ENCODE data around the gene PALS2. TPM values are rescaled to one million over a fixed set of nuclear protein-coding genes. Genes with fewer than 3 reads are reported as not detected.

Gene PALS2
- total RNA-seq, 1 experiment from 2014 or later = 44.6 TPM

DNA sequence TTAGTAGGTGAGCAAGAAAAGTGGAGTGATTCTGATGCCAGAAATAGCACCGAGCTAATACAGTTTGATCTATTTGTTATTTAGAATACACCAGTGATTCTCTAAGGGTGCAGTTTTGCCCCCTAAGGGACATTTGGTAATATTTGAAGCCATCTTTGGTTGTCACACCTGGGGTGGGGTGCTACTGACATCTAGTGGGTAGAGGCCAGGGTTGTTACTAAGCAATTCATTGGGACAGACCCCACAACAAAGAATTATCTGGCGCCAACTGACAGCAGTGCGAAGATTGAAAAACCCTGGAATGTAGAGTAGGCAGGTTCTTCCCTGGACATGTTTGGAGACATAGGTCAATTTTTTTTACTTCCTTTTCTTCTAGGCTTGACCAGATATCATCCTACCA lies 14.6 kb downstream of the PALS2 start:
- ATAC-seq (peak; percentile 85), DNase-seq (ENCODE audit: low read depth, low spot score) (no peak)
- RAD21 ChIA-PET (ENCODE audit: low non-redundant PET in 1 of 2, low total read pairs in 2 of 2, uncharacterized antibody in 2 of 2, unreplicated experiment in 2 of 2) = no interaction called here
- Histone ChIP-seq H3K9me2 (ENCODE audit: insufficient read depth) (no peaks in the 10 kb centered on the region), H3K27me3 (ENCODE audit: insufficient read depth, low read length) (no peaks in the 10 kb centered on the region), H3K4me2 (ENCODE audit: low read length) (no peak overlapping the region), H3K9ac (ENCODE audit: low read length) (no peak overlapping the region), H3K79me2 (ENCODE audit: insufficient read depth, low read length) (peaks cover 82% of the 10 kb centered on the region), H2AFZ (ENCODE audit: low read depth, low read length, poor library complexity, severe bottlenecking) (no peak overlapping the region), H3K36me3 (ENCODE audit: control insufficient read depth in 1 of 2, insufficient read depth in 2 of 2, low read length in 2 of 2) (no peaks in the 10 kb centered on the region), H3K27ac (ENCODE audit: low read depth, low read length) (no peak overlapping the region), H3K4me3 (replicated peaks in 1 of 2; ENCODE audit: low read depth in 1 of 2, low read length in 2 of 2) (no peak overlapping the region), H3K9me3 (ENCODE audit: control insufficient read depth in 1 of 2, insufficient read depth in 1 of 2, low read depth in 1 of 2, low read length in 2 of 2) (no peaks in the 10 kb centered on the region), H3K4me1 (ENCODE audit: control insufficient read depth in 1 of 2, insufficient read depth in 2 of 2, low read length in 2 of 2) (no peaks in the 10 kb centered on the region), H4K20me1 (ENCODE audit: insufficient read depth) (no peaks in the 10 kb centered on the region; the same call in 1 of the 2 replicates)
- POLR2A ChIA-PET = no interaction called here
- CTCF ChIA-PET = interaction anchor here (0.8 to 2.0 kb wide), 2 partner anchors 12 to 193 kb away, joined by 3 to 4 read pairs; no protein-coding TSS in a partner anchor
- no TSS peak for BruUV-seq (replicated peaks)
- intact Hi-C loops (cut with micrococcal nuclease) = loop anchor here (1.0 to 10.0 kb wide), 4 partner anchors 186 to 1016 kb away; no protein-coding TSS in a partner anchor
- TF ChIP-seq SIN3A (IDR thresholded peaks at IDR 0.05; ENCODE audit: low read depth) (no peak), ZNF274 (IDR thresholded peaks at IDR 0.05; ENCODE audit: low read depth, low read length) (no peak), SP1 (IDR thresholded peaks at IDR 0.05; ENCODE audit: low read depth) (no peak), ELF1 (IDR thresholded peaks at IDR 0.05; ENCODE audit: borderline replicate concordance, low read depth) (no peak), JUND (IDR thresholded peaks at IDR 0.05) (no peak), TCF7L2 (IDR thresholded peaks at IDR 0.05; ENCODE audit: borderline replicate concordance, extremely low read depth, insufficient read depth, insufficient read length) (no peak), SRF (IDR thresholded peaks at IDR 0.05; ENCODE audit: low read depth) (no peak), EGR1 (IDR thresholded peaks at IDR 0.05; ENCODE audit: low read depth) (no peak), FOSL1 (IDR thresholded peaks at IDR 0.05; ENCODE audit: low read depth) (no peak), POLR2AphosphoS5 (IDR thresholded peaks at IDR 0.05; ENCODE audit: low read depth, low read length) (no peak), ZFX (IDR thresholded peaks at IDR 0.05) (no peak), EZH2phosphoT487 (IDR thresholded peaks at IDR 0.05; ENCODE audit: borderline replicate concordance) (no peak), YY1 (IDR thresholded peaks at IDR 0.05; ENCODE audit: extremely low read depth, insufficient replicate concordance, low read depth, low read length) (peak; percentile 51), RAD21 (IDR thresholded peaks at IDR 0.05; ENCODE audit: low read depth) (peak; percentile 72), POLR2A (IDR thresholded peaks at IDR 0.05; ENCODE audit: borderline replicate concordance, extremely low read depth, insufficient read depth, insufficient read length) (no peak), CEBPB (IDR thresholded peaks at IDR 0.05; ENCODE audit: low read depth) (no peak), CBX3 (IDR thresholded peaks at IDR 0.05; ENCODE audit: low read depth) (0 out of 2 replicates have a peak, but pooled peaks have one; percentile 14), EZH2 (IDR thresholded peaks at IDR 0.05) (no peak)
- TF ChIP-seq, protein P1, sequence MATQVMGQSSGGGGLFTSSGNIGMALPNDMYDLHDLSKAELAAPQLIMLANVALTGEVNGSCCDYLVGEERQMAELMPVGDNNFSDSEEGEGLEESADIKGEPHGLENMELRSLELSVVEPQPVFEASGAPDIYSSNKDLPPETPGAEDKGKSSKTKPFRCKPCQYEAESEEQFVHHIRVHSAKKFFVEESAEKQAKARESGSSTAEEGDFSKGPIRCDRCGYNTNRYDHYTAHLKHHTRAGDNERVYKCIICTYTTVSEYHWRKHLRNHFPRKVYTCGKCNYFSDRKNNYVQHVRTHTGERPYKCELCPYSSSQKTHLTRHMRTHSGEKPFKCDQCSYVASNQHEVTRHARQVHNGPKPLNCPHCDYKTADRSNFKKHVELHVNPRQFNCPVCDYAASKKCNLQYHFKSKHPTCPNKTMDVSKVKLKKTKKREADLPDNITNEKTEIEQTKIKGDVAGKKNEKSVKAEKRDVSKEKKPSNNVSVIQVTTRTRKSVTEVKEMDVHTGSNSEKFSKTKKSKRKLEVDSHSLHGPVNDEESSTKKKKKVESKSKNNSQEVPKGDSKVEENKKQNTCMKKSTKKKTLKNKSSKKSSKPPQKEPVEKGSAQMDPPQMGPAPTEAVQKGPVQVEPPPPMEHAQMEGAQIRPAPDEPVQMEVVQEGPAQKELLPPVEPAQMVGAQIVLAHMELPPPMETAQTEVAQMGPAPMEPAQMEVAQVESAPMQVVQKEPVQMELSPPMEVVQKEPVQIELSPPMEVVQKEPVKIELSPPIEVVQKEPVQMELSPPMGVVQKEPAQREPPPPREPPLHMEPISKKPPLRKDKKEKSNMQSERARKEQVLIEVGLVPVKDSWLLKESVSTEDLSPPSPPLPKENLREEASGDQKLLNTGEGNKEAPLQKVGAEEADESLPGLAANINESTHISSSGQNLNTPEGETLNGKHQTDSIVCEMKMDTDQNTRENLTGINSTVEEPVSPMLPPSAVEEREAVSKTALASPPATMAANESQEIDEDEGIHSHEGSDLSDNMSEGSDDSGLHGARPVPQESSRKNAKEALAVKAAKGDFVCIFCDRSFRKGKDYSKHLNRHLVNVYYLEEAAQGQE (IDR thresholded peaks at IDR 0.05; ENCODE audit: low read depth) = no peak
- TF ChIP-seq, protein P2, sequence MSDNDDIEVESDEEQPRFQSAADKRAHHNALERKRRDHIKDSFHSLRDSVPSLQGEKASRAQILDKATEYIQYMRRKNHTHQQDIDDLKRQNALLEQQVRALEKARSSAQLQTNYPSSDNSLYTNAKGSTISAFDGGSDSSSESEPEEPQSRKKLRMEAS (IDR thresholded peaks at IDR 0.05) = no peak
- TF ChIP-seq, protein P3, sequence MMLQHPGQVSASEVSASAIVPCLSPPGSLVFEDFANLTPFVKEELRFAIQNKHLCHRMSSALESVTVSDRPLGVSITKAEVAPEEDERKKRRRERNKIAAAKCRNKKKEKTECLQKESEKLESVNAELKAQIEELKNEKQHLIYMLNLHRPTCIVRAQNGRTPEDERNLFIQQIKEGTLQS (IDR thresholded peaks at IDR 0.05) = no peak
- TF ChIP-seq, protein P4, sequence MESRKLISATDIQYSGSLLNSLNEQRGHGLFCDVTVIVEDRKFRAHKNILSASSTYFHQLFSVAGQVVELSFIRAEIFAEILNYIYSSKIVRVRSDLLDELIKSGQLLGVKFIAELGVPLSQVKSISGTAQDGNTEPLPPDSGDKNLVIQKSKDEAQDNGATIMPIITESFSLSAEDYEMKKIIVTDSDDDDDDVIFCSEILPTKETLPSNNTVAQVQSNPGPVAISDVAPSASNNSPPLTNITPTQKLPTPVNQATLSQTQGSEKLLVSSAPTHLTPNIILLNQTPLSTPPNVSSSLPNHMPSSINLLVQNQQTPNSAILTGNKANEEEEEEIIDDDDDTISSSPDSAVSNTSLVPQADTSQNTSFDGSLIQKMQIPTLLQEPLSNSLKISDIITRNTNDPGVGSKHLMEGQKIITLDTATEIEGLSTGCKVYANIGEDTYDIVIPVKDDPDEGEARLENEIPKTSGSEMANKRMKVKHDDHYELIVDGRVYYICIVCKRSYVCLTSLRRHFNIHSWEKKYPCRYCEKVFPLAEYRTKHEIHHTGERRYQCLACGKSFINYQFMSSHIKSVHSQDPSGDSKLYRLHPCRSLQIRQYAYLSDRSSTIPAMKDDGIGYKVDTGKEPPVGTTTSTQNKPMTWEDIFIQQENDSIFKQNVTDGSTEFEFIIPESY (IDR thresholded peaks at IDR 0.05; ENCODE audit: extremely low read depth, insufficient replicate concordance, low read length) = no peak
